HEK293 (cell line): Measurements from ENCODE around the gene PCCA.
A peak's percentile ranks its signal among the peaks of the same experiment; 100 is the strongest.

ENCODE experiments used
- CTCF ChIA-PET: fragments of 350-600 bp; formaldehyde crosslinking; extraction: SDS; loops from one replicate; lab custom pipeline; 2021; ENCODE audit warnings: antibody characterized with exemption; lab: Yijun Ruan, JAX
- POLR2A ChIA-PET: fragments of 300-600 bp; formaldehyde crosslinking; extraction: SDS; loops from one replicate; lab custom pipeline; 2020; ENCODE audit warnings: antibody characterized with exemption, inconsistent platforms; lab: Yijun Ruan, JAX
- H3K27ac ChIP-seq: fragments of 200-500 bp; sonication (Bioruptor generic); 2 replicates; pipeline ENCODE4 v1.5.1; 2014; ENCODE audit warnings: low read depth, low read length, control low read depth, inconsistent platforms; ENCODE audit errors: extremely low read depth
- H3K36me3 ChIP-seq, 2 experiments: fragments of 200-500 bp in 1 of 2; sonication (Bioruptor generic) in 1 of 2; 1 replicate in 1 of 2; 2 replicates in 1 of 2; pipeline ENCODE4 v1.5.1; 2014 to 2017; ENCODE audit warnings: inconsistent platforms in 2 of 2, low read length in 2 of 2; ENCODE audit not compliant: control insufficient read depth in 2 of 2, insufficient read depth in 1 of 2
- H3K4me1 ChIP-seq: fragments of 200-500 bp; sonication (Bioruptor generic); 2 replicates; pipeline ENCODE4 v1.5.1; 2014; ENCODE audit warnings: mild to moderate bottlenecking, low read length, inconsistent platforms; ENCODE audit not compliant: control insufficient read depth, insufficient read depth
- H3K4me3 ChIP-seq: 2 replicates; pipeline ENCODE4 v1.5.1; 2011; ENCODE audit warnings: low read depth, mild to moderate bottlenecking, control low read depth, low read length, moderate library complexity
- H3K9me3 ChIP-seq: fragments of 200-500 bp; sonication (Bioruptor generic); 2 replicates; pipeline ENCODE4 v1.5.1; 2014; ENCODE audit warnings: low read depth, low read length, inconsistent platforms; ENCODE audit not compliant: control insufficient read depth, insufficient read depth
- FEZF1 ChIP-seq: fragments of 450-650 bp; formaldehyde crosslinking; IDR thresholded peaks from 2 replicates; pipeline ENCODE4 v1.5.1; 2016; ENCODE audit warnings: missing biosample characterization, missing genetic modification characterization
- GFI1B ChIP-seq: fragments of 450-650 bp; formaldehyde crosslinking; IDR thresholded peaks from 2 replicates; pipeline ENCODE4 v1.5.1; 2016; ENCODE audit warnings: missing biosample characterization, missing genetic modification characterization
- KLF10 ChIP-seq: fragments of 450-650 bp; IDR thresholded peaks from 2 replicates; pipeline ENCODE4 v1.5.1; 2018; ENCODE audit warnings: missing biosample characterization, mild to moderate bottlenecking, missing genetic modification characterization
- KLF7 ChIP-seq: fragments of 450-650 bp; formaldehyde crosslinking; IDR thresholded peaks from 2 replicates; pipeline ENCODE4 v1.5.1; 2016; ENCODE audit warnings: missing biosample characterization, missing genetic modification characterization, borderline replicate concordance
- ZBTB7A ChIP-seq: fragments of 450-650 bp; formaldehyde crosslinking; IDR thresholded peaks from 2 replicates; pipeline ENCODE4 v1.5.1; 2016; ENCODE audit warnings: low read depth, missing biosample characterization, missing genetic modification characterization
- ZIC2 ChIP-seq: fragments of 450-650 bp; formaldehyde crosslinking; IDR thresholded peaks from 2 replicates; pipeline ENCODE4 v1.5.1; 2016; ENCODE audit warnings: missing biosample characterization, missing genetic modification characterization
- ZNF146 ChIP-seq: fragments of 450-650 bp; formaldehyde crosslinking; IDR thresholded peaks from 2 replicates; pipeline ENCODE4 v1.5.1; 2016; ENCODE audit warnings: missing biosample characterization, missing genetic modification characterization
- ZNF404 ChIP-seq: fragments of 450-650 bp; formaldehyde crosslinking; IDR thresholded peaks from 2 replicates; pipeline ENCODE4 v1.5.1; 2017; ENCODE audit warnings: missing biosample characterization, missing genetic modification characterization
- ZNF433 ChIP-seq: fragments of 450-650 bp; formaldehyde crosslinking; IDR thresholded peaks from 2 replicates; pipeline ENCODE4 v1.5.1; 2016; ENCODE audit warnings: missing biosample characterization, missing genetic modification characterization, low read depth
- ZNF777 ChIP-seq: fragments of 450-650 bp; formaldehyde crosslinking; IDR thresholded peaks from 2 replicates; pipeline ENCODE4 v1.5.1; 2017; ENCODE audit warnings: missing biosample characterization, missing genetic modification characterization, borderline replicate concordance
- TF ChIP-seq, protein P1 (sequence below): fragments of 450-650 bp; formaldehyde crosslinking; IDR thresholded peaks from 2 replicates; pipeline ENCODE4 v1.5.1; 2016; ENCODE audit warnings: missing biosample characterization, missing genetic modification characterization
- TF ChIP-seq, protein P2 (sequence below): fragments of 450-650 bp; formaldehyde crosslinking; IDR thresholded peaks from 2 replicates; pipeline ENCODE4 v1.5.1; 2016; ENCODE audit warnings: missing biosample characterization, missing genetic modification characterization
- TF ChIP-seq, protein P3 (sequence below): fragments of 450-650 bp; formaldehyde crosslinking; IDR thresholded peaks from 2 replicates; pipeline ENCODE4 v1.5.1; 2016; ENCODE audit warnings: missing biosample characterization, missing genetic modification characterization

The PCCA gene

DNA sequence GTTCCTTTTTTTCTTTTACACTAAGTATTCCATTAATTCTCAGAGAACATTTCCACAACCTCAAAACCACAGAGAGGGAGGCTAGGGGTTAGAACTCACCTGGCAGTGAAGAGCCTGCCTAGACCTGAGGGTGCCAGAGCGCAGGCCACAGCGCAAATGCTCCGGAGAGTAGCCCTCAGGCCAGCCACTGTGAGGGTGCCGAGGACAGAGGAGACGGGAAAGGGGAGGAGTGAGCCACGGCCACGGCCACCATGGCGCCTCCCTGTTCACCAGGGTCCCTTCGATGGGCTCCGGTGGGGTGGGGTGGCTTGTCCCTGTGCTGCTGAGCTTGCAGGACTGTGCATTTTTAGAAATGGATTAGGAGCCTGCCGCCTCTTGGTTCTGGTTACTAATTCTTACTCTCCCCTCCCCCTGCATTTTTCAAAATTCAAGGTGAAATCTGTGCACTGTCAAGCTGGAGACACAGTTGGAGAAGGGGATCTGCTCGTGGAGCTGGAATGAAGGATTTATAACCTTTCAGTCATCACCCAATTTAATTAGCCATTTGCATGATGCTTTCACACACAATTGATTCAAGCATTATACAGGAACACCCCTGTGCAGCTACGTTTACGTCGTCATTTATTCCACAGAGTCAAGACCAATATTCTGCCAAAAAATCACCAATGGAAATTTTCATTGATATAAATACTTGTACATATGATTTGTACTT, 440.9 kb downstream of the PCCA start:
- CTCF ChIA-PET = interaction anchor here (0.6 kb wide), 1 partner anchor 294 kb away, joined by 4 read pairs; no protein-coding TSS in a partner anchor
- POLR2A ChIA-PET = no interaction called here
- TF ChIP-seq ZNF777 (tag by site-specific recombination) = no peak
- TF ChIP-seq FEZF1 = 0 out of 2 replicates have a peak, but pooled peaks have one; percentile 7
- TF ChIP-seq ZNF146 (tag by site-specific recombination) = no peak
- Histone ChIP-seq H3K27ac (no peak overlapping the region), H3K9me3 (no peaks in the 10 kb centered on the region), H3K4me1 (no peaks in the 10 kb centered on the region), H3K4me3 (no peak overlapping the region), H3K36me3 (no peaks in the 10 kb centered on the region)

DNA sequence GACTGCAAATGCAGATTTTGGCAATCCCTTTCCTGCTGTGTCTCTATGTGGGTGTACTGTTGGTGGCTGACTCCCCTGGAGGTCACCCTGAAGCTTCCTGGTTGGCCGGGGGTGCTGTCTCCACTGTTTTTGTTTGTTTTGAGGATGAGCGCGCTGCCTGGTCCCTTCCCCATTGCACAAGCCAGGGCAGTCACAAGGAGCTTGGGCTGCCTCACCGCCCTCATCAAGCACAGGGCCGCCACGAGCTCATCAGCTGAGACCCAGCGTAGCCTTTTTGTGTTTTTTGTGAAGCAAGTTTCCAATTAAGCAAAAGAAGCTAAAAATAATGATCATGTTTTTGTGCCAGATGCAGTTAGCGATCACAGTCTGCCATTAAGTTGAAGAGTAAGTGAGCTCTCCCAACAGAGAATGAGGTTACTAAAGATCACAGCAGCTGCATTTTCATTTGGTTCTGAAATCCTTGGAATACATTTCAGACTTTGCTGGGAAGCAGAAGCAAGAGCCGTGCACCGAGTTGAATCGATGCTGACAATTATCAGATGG, 441.8 kb downstream of the PCCA start:
- no peaks in the 10 kb centered on the region for H3K9me3 ChIP-seq
- no peaks in the 10 kb centered on the region for H3K36me3 ChIP-seq
- no peak overlapping the region for H3K4me3 ChIP-seq
- CTCF ChIA-PET = no interaction called here
- POLR2A ChIA-PET = no interaction called here
- TF ChIP-seq, protein P1, sequence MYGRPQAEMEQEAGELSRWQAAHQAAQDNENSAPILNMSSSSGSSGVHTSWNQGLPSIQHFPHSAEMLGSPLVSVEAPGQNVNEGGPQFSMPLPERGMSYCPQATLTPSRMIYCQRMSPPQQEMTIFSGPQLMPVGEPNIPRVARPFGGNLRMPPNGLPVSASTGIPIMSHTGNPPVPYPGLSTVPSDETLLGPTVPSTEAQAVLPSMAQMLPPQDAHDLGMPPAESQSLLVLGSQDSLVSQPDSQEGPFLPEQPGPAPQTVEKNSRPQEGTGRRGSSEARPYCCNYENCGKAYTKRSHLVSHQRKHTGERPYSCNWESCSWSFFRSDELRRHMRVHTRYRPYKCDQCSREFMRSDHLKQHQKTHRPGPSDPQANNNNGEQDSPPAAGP (tag by site-specific recombination) = no peak
- TF ChIP-seq, protein P2, sequence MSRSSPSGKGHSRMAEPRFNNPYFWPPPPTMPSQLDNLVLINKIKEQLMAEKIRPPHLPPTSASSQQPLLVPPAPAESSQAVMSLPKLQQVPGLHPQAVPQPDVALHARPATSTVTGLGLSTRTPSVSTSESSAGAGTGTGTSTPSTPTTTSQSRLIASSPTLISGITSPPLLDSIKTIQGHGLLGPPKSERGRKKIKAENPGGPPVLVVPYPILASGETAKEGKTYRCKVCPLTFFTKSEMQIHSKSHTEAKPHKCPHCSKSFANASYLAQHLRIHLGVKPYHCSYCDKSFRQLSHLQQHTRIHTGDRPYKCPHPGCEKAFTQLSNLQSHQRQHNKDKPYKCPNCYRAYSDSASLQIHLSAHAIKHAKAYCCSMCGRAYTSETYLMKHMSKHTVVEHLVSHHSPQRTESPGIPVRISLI (tag by site-specific recombination) = no peak
- no peak for TF ChIP-seq ZNF404 (tag by site-specific recombination)
- no peak for TF ChIP-seq GFI1B (tag by site-specific recombination)
- TF ChIP-seq ZIC2 = peak; percentile 31; the same call in 1 of the 2 replicates
- TF ChIP-seq ZBTB7A = no peak
- TF ChIP-seq, protein P3, sequence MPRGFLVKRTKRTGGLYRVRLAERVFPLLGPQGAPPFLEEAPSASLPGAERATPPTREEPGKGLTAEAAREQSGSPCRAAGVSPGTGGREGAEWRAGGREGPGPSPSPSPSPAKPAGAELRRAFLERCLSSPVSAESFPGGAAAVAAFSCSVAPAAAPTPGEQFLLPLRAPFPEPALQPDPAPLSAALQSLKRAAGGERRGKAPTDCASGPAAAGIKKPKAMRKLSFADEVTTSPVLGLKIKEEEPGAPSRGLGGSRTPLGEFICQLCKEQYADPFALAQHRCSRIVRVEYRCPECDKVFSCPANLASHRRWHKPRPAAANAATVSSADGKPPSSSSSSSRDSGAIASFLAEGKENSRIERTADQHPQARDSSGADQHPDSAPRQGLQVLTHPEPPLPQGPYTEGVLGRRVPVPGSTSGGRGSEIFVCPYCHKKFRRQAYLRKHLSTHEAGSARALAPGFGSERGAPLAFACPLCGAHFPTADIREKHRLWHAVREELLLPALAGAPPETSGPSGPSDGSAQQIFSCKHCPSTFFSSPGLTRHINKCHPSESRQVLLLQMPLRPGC (tag by site-specific recombination) = no peak
- no peak for TF ChIP-seq ZNF433 (tag by site-specific recombination)
- H3K4me1 ChIP-seq = no peaks in the 10 kb centered on the region
- no peak overlapping the region for H3K27ac ChIP-seq

DNA sequence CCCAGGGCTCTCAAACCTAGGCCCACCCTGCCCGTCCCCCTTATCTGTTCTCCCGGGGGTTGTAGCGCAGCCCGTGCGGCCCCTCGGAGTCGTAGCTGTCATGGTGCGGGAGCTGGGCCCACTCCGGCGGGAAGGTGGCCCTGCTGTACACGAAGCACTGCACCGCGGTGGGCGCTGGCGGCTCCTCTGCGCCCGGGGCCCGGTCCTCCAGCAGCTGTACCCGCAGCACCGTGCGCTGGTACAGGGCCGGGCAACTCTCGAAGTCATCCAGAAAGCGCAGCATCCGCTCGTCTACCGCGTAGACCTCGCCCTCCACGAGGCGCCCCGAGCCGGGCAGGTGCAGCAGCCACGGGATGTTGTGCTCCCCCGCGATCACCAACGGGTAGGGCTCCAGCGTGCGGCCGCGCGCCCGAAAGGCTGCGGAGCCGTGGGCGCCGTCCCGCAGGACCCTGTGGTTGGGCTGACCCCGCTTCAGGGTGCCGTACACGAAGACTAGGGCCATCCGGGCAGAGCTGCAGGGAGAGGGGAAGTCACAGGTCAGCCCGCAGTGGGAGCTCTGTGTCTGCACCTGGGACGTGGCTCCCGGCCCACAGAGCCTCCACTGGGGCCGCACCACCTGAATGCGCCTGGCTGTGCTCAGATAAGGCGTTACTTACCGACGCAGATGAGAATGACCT, 443.3 kb downstream of the PCCA start:
- Histone ChIP-seq H3K4me3 (no peak overlapping the region), H3K36me3 (no peaks in the 10 kb centered on the region), H3K4me1 (no peaks in the 10 kb centered on the region), H3K9me3 (no peaks in the 10 kb centered on the region), H3K27ac (no peak overlapping the region)
- TF ChIP-seq KLF7 (tag by site-specific recombination) = no peak
- TF ChIP-seq ZNF404 (tag by site-specific recombination) = no peak
- no peak for TF ChIP-seq KLF10
- CTCF ChIA-PET = no interaction called here
- POLR2A ChIA-PET = no interaction called here
